ENCODE results near the gene AGT.

DNA sequence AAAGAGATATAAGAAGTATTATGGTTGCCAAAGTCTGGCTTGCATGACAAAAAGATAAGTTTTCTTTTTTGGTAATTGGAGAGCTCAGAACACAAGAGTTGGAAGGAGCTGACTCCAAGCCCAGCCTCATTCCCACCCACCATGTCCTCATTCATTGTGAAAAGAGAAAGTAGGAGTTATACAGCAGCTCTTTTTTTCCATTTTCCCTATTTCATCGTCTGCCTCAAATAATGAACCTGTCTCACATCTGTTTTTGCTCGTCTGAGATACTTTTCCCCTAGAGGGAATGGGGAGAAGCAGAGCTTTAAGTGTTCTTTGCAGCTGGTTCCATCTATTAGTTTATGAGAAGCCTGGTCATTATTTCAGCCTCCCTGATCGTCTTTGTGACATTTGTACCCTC lies 34.7 kb downstream of the AGT start:
- no peak for TF ChIP-seq GATA3 (IDR thresholded peaks at IDR 0.05; ENCODE audit: low read depth, low read length)
- no peak for TF ChIP-seq GATA2 (IDR thresholded peaks at IDR 0.05; ENCODE audit: low read depth, low read length)
